ENCODE results near the gene KRT16.
A peak's percentile ranks its signal among the peaks of the same experiment; 100 is the strongest.

Gene KRT16

GRCh38 chr17:41653892-41654677 is 41.5 kb upstream of the KRT16 start:
- no peak for TF ChIP-seq CTCF (IDR thresholded peaks at IDR 0.05; ENCODE audit: poor library complexity, severe bottlenecking)
- ATAC-seq (ENCODE audit: low read depth) (peak; percentile 67), DNase-seq (ENCODE audit: low spot score) (peak; percentile 99)
- no peaks in the 10 kb centered on the region for H3K27me3 ChIP-seq (ENCODE audit: insufficient read depth, poor library complexity, severe bottlenecking)
- H3K27ac ChIP-seq (ENCODE audit: poor library complexity, severe bottlenecking), result peak overlapping the region; percentile 99
- no peak overlapping the region for H3K4me3 ChIP-seq (ENCODE audit: severe bottlenecking)
- H3K36me3 ChIP-seq (ENCODE audit: low read depth), result no peaks in the 10 kb centered on the region
- no peaks in the 10 kb centered on the region for H3K9me3 ChIP-seq (ENCODE audit: severe bottlenecking)
- H3K4me1 ChIP-seq (ENCODE audit: insufficient read depth, poor library complexity, severe bottlenecking), result peaks cover 64% of the 10 kb centered on the region

- no peak for DNase-seq (ENCODE audit: low spot score)
- Histone ChIP-seq H3K27me3 (ENCODE audit: insufficient read depth, poor library complexity, severe bottlenecking) (no peaks in the 10 kb centered on the region), H3K27ac (ENCODE audit: poor library complexity, severe bottlenecking) (peak overlapping the region; percentile 99), H3K4me3 (ENCODE audit: severe bottlenecking) (no peak overlapping the region), H3K4me1 (ENCODE audit: insufficient read depth, poor library complexity, severe bottlenecking) (peaks cover 65% of the 10 kb centered on the region), H3K9me3 (ENCODE audit: severe bottlenecking) (no peaks in the 10 kb centered on the region), H3K36me3 (ENCODE audit: low read depth) (no peaks in the 10 kb centered on the region)
- no peak for ATAC-seq (ENCODE audit: low read depth)
- no peak for TF ChIP-seq CTCF (IDR thresholded peaks at IDR 0.05; ENCODE audit: poor library complexity, severe bottlenecking)
These were observed 40.9 kb upstream of the KRT16 start for GRCh38 chr17:41653421-41653820.

GRCh38 chr17:41652461-41652970 is 39.9 kb upstream of the KRT16 start:
- H3K27me3 ChIP-seq (ENCODE audit: insufficient read depth, poor library complexity, severe bottlenecking), result no peaks in the 10 kb centered on the region
- ATAC-seq (ENCODE audit: low read depth), result no peak
- peaks cover 70% of the 10 kb centered on the region for H3K4me1 ChIP-seq (ENCODE audit: insufficient read depth, poor library complexity, severe bottlenecking)
- no peaks in the 10 kb centered on the region for H3K36me3 ChIP-seq (ENCODE audit: low read depth)
- H3K27ac ChIP-seq (ENCODE audit: poor library complexity, severe bottlenecking), result peak overlapping the region; percentile 99
- no peak for DNase-seq (ENCODE audit: low spot score)
- no peak overlapping the region for H3K4me3 ChIP-seq (ENCODE audit: severe bottlenecking)
- H3K9me3 ChIP-seq (ENCODE audit: severe bottlenecking), result no peaks in the 10 kb centered on the region
- TF ChIP-seq CTCF (IDR thresholded peaks at IDR 0.05; ENCODE audit: poor library complexity, severe bottlenecking), result no peak

GRCh38 chr17:41651625-41652460 is 39.3 kb upstream of the KRT16 start:
- DNase-seq (ENCODE audit: low spot score) (peak; percentile 95), ATAC-seq (ENCODE audit: low read depth) (peak; percentile 48)
- no peak overlapping the region for H3K4me3 ChIP-seq (ENCODE audit: severe bottlenecking)
- no peaks in the 10 kb centered on the region for H3K27me3 ChIP-seq (ENCODE audit: insufficient read depth, poor library complexity, severe bottlenecking)
- no peaks in the 10 kb centered on the region for H3K36me3 ChIP-seq (ENCODE audit: low read depth)
- no peak for TF ChIP-seq CTCF (IDR thresholded peaks at IDR 0.05; ENCODE audit: poor library complexity, severe bottlenecking)
- H3K27ac ChIP-seq (ENCODE audit: poor library complexity, severe bottlenecking), result peak overlapping the region; percentile 99
- no peaks in the 10 kb centered on the region for H3K9me3 ChIP-seq (ENCODE audit: severe bottlenecking)
- peaks cover 66% of the 10 kb centered on the region for H3K4me1 ChIP-seq (ENCODE audit: insufficient read depth, poor library complexity, severe bottlenecking)
